Karpas-422 (cell line): ENCODE data around the gene R3HDM2. TPM values are rescaled to one million over a fixed set of nuclear protein-coding genes. Genes with fewer than 3 reads are reported as not detected.

Source experiments
- DNase-seq: peaks from one replicate; pipeline ENCODE4 v3.0.0-alpha.2; 2015
- H2AFZ ChIP-seq: fragments of 200-600 bp; sonication (generic); 2 replicates; pipeline ENCODE4 v1.6.1; 2014; ENCODE audit warnings: antibody characterized with exemption, low read length, mixed read lengths
- H3K27ac ChIP-seq: fragments of 200-600 bp; sonication (generic); 2 replicates; pipeline ENCODE4 v1.5.1; 2014; ENCODE audit warnings: mild to moderate bottlenecking, low read length, moderate library complexity
- H3K27me3 ChIP-seq: fragments of 200-600 bp; sonication (generic); 2 replicates; pipeline ENCODE4 v1.6.1; 2014; ENCODE audit warnings: low read length, mixed read lengths
- H3K36me3 ChIP-seq: fragments of 200-600 bp; sonication (generic); 2 replicates; pipeline ENCODE4 v1.6.1; 2014; ENCODE audit warnings: low read length, mixed read lengths; ENCODE audit not compliant: insufficient read depth
- H3K4me1 ChIP-seq: fragments of 200-600 bp; sonication (generic); 2 replicates; pipeline ENCODE4 v1.6.1; 2014; ENCODE audit warnings: mild to moderate bottlenecking, low read length, mixed read lengths
- H3K4me2 ChIP-seq: fragments of 200-600 bp; sonication (generic); 2 replicates; pipeline ENCODE4 v1.6.1; 2014; ENCODE audit warnings: low read length, low read depth, mild to moderate bottlenecking; ENCODE audit not compliant: poor library complexity, severe bottlenecking
- H3K4me3 ChIP-seq: fragments of 200-600 bp; sonication (generic); 2 replicates; pipeline ENCODE4 v1.5.1; 2014; ENCODE audit warnings: mild to moderate bottlenecking, antibody characterized with exemption, low read length, mixed read lengths
- H3K79me2 ChIP-seq: fragments of 200-600 bp; sonication (generic); 2 replicates; pipeline ENCODE4 v1.6.1; 2014; ENCODE audit warnings: mild to moderate bottlenecking, low read length, mixed read lengths
- H3K9ac ChIP-seq: fragments of 200-600 bp; sonication (generic); 2 replicates; pipeline ENCODE4 v1.6.0; 2014; ENCODE audit warnings: low read length
- H3K9me2 ChIP-seq: fragments of 200-600 bp; sonication (generic), shearing (Covaris generic); replicated peaks from 2 replicates; pipeline ENCODE4 v1.6.0; 2014; ENCODE audit warnings: mild to moderate bottlenecking, low read length, moderate library complexity; ENCODE audit not compliant: insufficient read depth
- H3K9me3 ChIP-seq: fragments of 300-700, 200-600 bp; sonication (generic); 2 replicates; pipeline ENCODE4 v1.6.1; 2014; ENCODE audit warnings: low read length, mixed read lengths
- H4K20me1 ChIP-seq: fragments of 200-600 bp; sonication (generic); 2 replicates; pipeline ENCODE4 v1.6.1; 2014; ENCODE audit warnings: mild to moderate bottlenecking, antibody characterized with exemption, low read length, low read depth; ENCODE audit not compliant: insufficient read depth
- total RNA-seq: library from RNA; depleted of rRNA; stranded (reverse); fragments of >200 nt; shearing (Covaris generic); gene quantifications from 2 replicates; pipeline ENCODE4 v1.2.3, GENCODE V29; 2014; ENCODE audit warnings: low replicate concordance

R3HDM2 gene
- total RNA-seq, 1 experiment from 2014 or later, result 39.0 TPM

- Histone ChIP-seq H3K36me3 (peaks cover 15% of the 10 kb centered on the region; the same call in 1 of the 2 replicates), H3K4me2 (no peak overlapping the region), H3K4me1 (peaks cover 4% of the 10 kb centered on the region), H3K79me2 (no peaks in the 10 kb centered on the region), H3K9me3 (no peaks in the 10 kb centered on the region), H3K9ac (no peak overlapping the region), H3K27ac (no peak overlapping the region), H4K20me1 (no peaks in the 10 kb centered on the region), H3K27me3 (no peaks in the 10 kb centered on the region), H2AFZ (no peak overlapping the region), H3K9me2 (no peaks in the 10 kb centered on the region), H3K4me3 (no peak overlapping the region)
- DNase-seq, result no peak
Measured at GRCh38 chr12:57261428-57261865, 169.4 kb downstream of the R3HDM2 start.

GRCh38 chr12:57260366-57260765, 170.5 kb downstream of the R3HDM2 start:
- Histone ChIP-seq H3K9ac (no peak overlapping the region), H3K4me3 (no peak overlapping the region), H3K36me3 (peaks cover 19% of the 10 kb centered on the region; the same call in 1 of the 2 replicates), H2AFZ (no peak overlapping the region), H3K27me3 (no peaks in the 10 kb centered on the region), H3K4me1 (peaks cover 4% of the 10 kb centered on the region), H3K27ac (no peak overlapping the region), H3K79me2 (no peaks in the 10 kb centered on the region), H4K20me1 (no peaks in the 10 kb centered on the region), H3K4me2 (no peak overlapping the region), H3K9me2 (no peaks in the 10 kb centered on the region), H3K9me3 (no peaks in the 10 kb centered on the region)
- DNase-seq, result no peak

GRCh38 chr12:57258977-57259970, 171.6 kb downstream of the R3HDM2 start:
- no peaks in the 10 kb centered on the region for H3K9me2 ChIP-seq
- H3K27ac ChIP-seq, result no peak overlapping the region
- peaks cover 19% of the 10 kb centered on the region; the same call in 1 of the 2 replicates for H3K36me3 ChIP-seq
- H3K4me3 ChIP-seq, result no peak overlapping the region
- H2AFZ ChIP-seq, result no peak overlapping the region
- peaks cover 4% of the 10 kb centered on the region for H3K4me1 ChIP-seq
- H3K27me3 ChIP-seq, result no peaks in the 10 kb centered on the region
- no peaks in the 10 kb centered on the region for H3K9me3 ChIP-seq
- H3K4me2 ChIP-seq, result no peak overlapping the region
- H3K79me2 ChIP-seq, result no peaks in the 10 kb centered on the region
- no peak overlapping the region for H3K9ac ChIP-seq
- DNase-seq, result no peak
- no peaks in the 10 kb centered on the region for H4K20me1 ChIP-seq

GRCh38 chr12:57255916-57256315, 174.9 kb downstream of the R3HDM2 start:
- Histone ChIP-seq H3K4me1 (no peaks in the 10 kb centered on the region), H3K27me3 (no peaks in the 10 kb centered on the region), H3K9me3 (no peaks in the 10 kb centered on the region), H3K36me3 (peaks cover 15% of the 10 kb centered on the region; the same call in 1 of the 2 replicates), H3K4me2 (no peak overlapping the region), H3K9me2 (no peaks in the 10 kb centered on the region), H4K20me1 (no peaks in the 10 kb centered on the region), H2AFZ (no peak overlapping the region), H3K9ac (no peak overlapping the region), H3K4me3 (no peak overlapping the region), H3K27ac (no peak overlapping the region), H3K79me2 (no peaks in the 10 kb centered on the region)
- DNase-seq, result no peak

GRCh38 chr12:57254506-57255280, 176.2 kb downstream of the R3HDM2 start:
- Histone ChIP-seq H3K27ac (no peak overlapping the region), H3K4me2 (no peak overlapping the region), H3K9me3 (no peaks in the 10 kb centered on the region), H3K79me2 (no peaks in the 10 kb centered on the region), H3K9me2 (no peaks in the 10 kb centered on the region), H3K9ac (no peak overlapping the region), H3K27me3 (no peaks in the 10 kb centered on the region), H2AFZ (no peak overlapping the region), H3K4me1 (peaks cover under 1% of the 10 kb centered on the region; the same call in 1 of the 2 replicates), H3K4me3 (no peak overlapping the region), H3K36me3 (peaks cover 15% of the 10 kb centered on the region; the same call in 1 of the 2 replicates), H4K20me1 (no peaks in the 10 kb centered on the region)
- no peak for DNase-seq

GRCh38 chr12:57250956-57251355, 179.9 kb downstream of the R3HDM2 start, which contains the start of gene STAC3:
Gene STAC3 (minus strand): TSS chr12:57251187. CDS start chr12:57249636, 1,551 bp downstream.
- no peaks in the 10 kb centered on the region for H4K20me1 ChIP-seq
- no peaks in the 10 kb centered on the region for H3K27me3 ChIP-seq
- no peaks in the 10 kb centered on the region for H3K9me2 ChIP-seq
- H3K27ac ChIP-seq, result no peak within 1 kb of the TSS
- peaks cover 10% of the 10 kb centered on the region for H3K4me1 ChIP-seq
- 0 out of 2 replicates have a peak, but pooled peaks cover 4% of the 10 kb centered on the region for H3K36me3 ChIP-seq
- no peak within 1 kb of the TSS for H3K4me3 ChIP-seq
- H3K79me2 ChIP-seq, result no peaks in the 10 kb centered on the region
- no peak within 1 kb of the TSS for H3K9ac ChIP-seq
- H3K4me2 ChIP-seq, result no peak within 1 kb of the TSS
- DNase-seq, result no peak
- H2AFZ ChIP-seq, result no peak within 1 kb of the TSS
- no peaks in the 10 kb centered on the region for H3K9me3 ChIP-seq

GRCh38 chr12:57250541-57250940, 180.3 kb downstream of the R3HDM2 start:
- H3K36me3 ChIP-seq, result no peaks in the 10 kb centered on the region
- H3K27ac ChIP-seq, result no peak overlapping the region
- DNase-seq, result no peak
- no peak overlapping the region for H3K4me3 ChIP-seq
- no peaks in the 10 kb centered on the region for H3K27me3 ChIP-seq
- no peak overlapping the region for H3K9ac ChIP-seq
- H2AFZ ChIP-seq, result no peak overlapping the region
- no peaks in the 10 kb centered on the region for H3K9me2 ChIP-seq
- no peaks in the 10 kb centered on the region for H4K20me1 ChIP-seq
- H3K79me2 ChIP-seq, result no peaks in the 10 kb centered on the region
- no peak overlapping the region for H3K4me2 ChIP-seq
- peaks cover 10% of the 10 kb centered on the region for H3K4me1 ChIP-seq
- no peaks in the 10 kb centered on the region for H3K9me3 ChIP-seq
